Ovary (tissue), 9 donors: ENCODE data around the gene NRXN3. TPM values are rescaled to one million over a fixed set of nuclear protein-coding genes. Genes with fewer than 3 reads are reported as not detected.

Source experiments
- DNase-seq, 5 donors: peaks; one replicate each; pipeline ENCODE4 v3.0.0-alpha.2; 2019 to 2020
- H3K27ac ChIP-seq, 2 donors: fragments of 200-600 bp; one replicate each; pipeline versions ENCODE4 v1.5.1 to v1.8.0; 2019 to 2022
- H3K27me3 ChIP-seq: fragments of 200-600 bp; one replicate; pipeline ENCODE4 v1.8.0; 2022
- H3K36me3 ChIP-seq: fragments of 200-600 bp; sonication (generic); one replicate; pipeline ENCODE4 v1.5.1; 2019
- H3K4me1 ChIP-seq: one replicate; pipeline ENCODE4 v1.8.1; 2013; ENCODE audit warnings: mild to moderate bottlenecking, moderate library complexity; ENCODE audit not compliant: insufficient read depth
- H3K4me3 ChIP-seq: fragments of 200-600 bp; sonication (generic); one replicate; pipeline ENCODE4 v1.5.1; 2017
- H3K9me3 ChIP-seq, 2 donors: fragments of 200-600 bp in 1 of 2; sonication (generic) in 1 of 2; one replicate each; pipeline versions ENCODE4 v1.5.1 to v1.8.1; 2013 to 2019; ENCODE audit warnings: mild to moderate bottlenecking in 1 of 2, moderate library complexity in 1 of 2
- EP300 ChIP-seq: sonication (generic); formaldehyde crosslinking; IDR thresholded peaks from one replicate; pipeline ENCODE4 v1.6.1; 2017; ENCODE audit warnings: antibody characterized with exemption
- POLR2A ChIP-seq: fragments of 450-650 bp; IDR thresholded peaks from one replicate; pipeline ENCODE4 v1.6.1; 2017; ENCODE audit warnings: antibody characterized with exemption, mild to moderate bottlenecking, moderate library complexity
- WGBS, 3 donors: extraction: QIAGEN DNeasy Blood & Tissue Kit in 1 of 3; methylation state at CpG; one replicate each; pipeline versions ENCODE4 v1.1.5 to v1.1.7; 2013 to 2017; 5-methylcytosine and 5-hydroxymethylcytosine counted together
- intact Hi-C, 4 donors: fragments of 100-400 bp; cut with DNase I; formaldehyde crosslinking; loops; one replicate each; pipeline versions ENCODE4 v1.11.0 to v1.15.1; 2022 to 2023
- polyA plus RNA-seq, 2 donors: library from polyadenylated mRNA; stranded (reverse); fragments of 200-250 nt in 1 of 2; fragments of 350-450 nt in 1 of 2; fragmentation: Illumina TruSeq in 1 of 2; extraction: RNeasy Lipid Tissue Mini Kit (QIAGEN cat#74804) in 1 of 2; gene quantifications; one replicate each; pipeline ENCODE4 v1.2.3, GENCODE V29; 2013 to 2014
- total RNA-seq, 7 donors: library from RNA; depleted of rRNA in 2 of 7; stranded (reverse); fragments of >200 nt in 2 of 7; fragmentation: NEBNext Ultra II Directional in 3 of 7; extraction: Animal tissue kit (Norgen Biotek cat#: 25700) in 3 of 7; gene quantifications; one replicate each; pipeline versions ENCODE4 v1.1.0 to v1.2.4, GENCODE V29; 2016 to 2023
- TF ChIP-seq, protein P1 (sequence below), 3 donors: fragments of 450-650 bp in 2 of 3; fragments of 200-600 bp in 1 of 3; IDR thresholded peaks; one replicate each; pipeline versions ENCODE4 v1.5.1 to v1.8.0; 2016 to 2022; ENCODE audit warnings: antibody characterized with exemption in 3 of 3, mild to moderate bottlenecking in 1 of 3
- donor health status: DM: no; HTN: no; CAD: no; lungs with moderate emphysema.
- donor health status: DM: no; HTN: no; CAD: no.
- donor health status: Bipolar disorder and iron deficiency.
- donor health status: DM: yes; HTN: yes; CAD: no.
- donor health status: DM: no; HTN: no; CAD: no.
- donor health status: DM: yes; HTN: yes; CAD: no.

NRXN3 gene
- total and polyA plus RNA-seq, 9 donors: 0.28 to 6.2 (median 0.82) TPM

- Histone ChIP-seq H3K4me3 (no peak overlapping the region), H3K9me3 (no peaks in the 10 kb centered on the region), H3K36me3 (no peaks in the 10 kb centered on the region), H3K27me3 (no peaks in the 10 kb centered on the region), H3K27ac (no peak overlapping the region), H3K4me1 (no peaks in the 10 kb centered on the region)
- no peak for DNase-seq
- intact Hi-C loops: no loop called here
- 75 to 82% (median 76%) methylated on average over 1 of the region's 1 CpG for WGBS, 3 donors
- TF ChIP-seq POLR2A (no peak), EP300 (no peak)
- TF ChIP-seq, protein P1, sequence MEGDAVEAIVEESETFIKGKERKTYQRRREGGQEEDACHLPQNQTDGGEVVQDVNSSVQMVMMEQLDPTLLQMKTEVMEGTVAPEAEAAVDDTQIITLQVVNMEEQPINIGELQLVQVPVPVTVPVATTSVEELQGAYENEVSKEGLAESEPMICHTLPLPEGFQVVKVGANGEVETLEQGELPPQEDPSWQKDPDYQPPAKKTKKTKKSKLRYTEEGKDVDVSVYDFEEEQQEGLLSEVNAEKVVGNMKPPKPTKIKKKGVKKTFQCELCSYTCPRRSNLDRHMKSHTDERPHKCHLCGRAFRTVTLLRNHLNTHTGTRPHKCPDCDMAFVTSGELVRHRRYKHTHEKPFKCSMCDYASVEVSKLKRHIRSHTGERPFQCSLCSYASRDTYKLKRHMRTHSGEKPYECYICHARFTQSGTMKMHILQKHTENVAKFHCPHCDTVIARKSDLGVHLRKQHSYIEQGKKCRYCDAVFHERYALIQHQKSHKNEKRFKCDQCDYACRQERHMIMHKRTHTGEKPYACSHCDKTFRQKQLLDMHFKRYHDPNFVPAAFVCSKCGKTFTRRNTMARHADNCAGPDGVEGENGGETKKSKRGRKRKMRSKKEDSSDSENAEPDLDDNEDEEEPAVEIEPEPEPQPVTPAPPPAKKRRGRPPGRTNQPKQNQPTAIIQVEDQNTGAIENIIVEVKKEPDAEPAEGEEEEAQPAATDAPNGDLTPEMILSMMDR (IDR thresholded peaks at IDR 0.05): no peak
Measured at GRCh38 chr14:79734656-79735055, 1564.5 kb downstream of the NRXN3 start.

- no peak for TF ChIP-seq POLR2A
- intact Hi-C loops: no loop called here
- no peak overlapping the region for H3K4me3 ChIP-seq
- 80 to 84% (median 83%) methylated on average over 3 of the region's 3 CpGs for WGBS, 3 donors
- no peaks in the 10 kb centered on the region for H3K9me3 ChIP-seq
- no peak for DNase-seq
- H3K27ac ChIP-seq: no peak overlapping the region
- H3K36me3 ChIP-seq: no peaks in the 10 kb centered on the region
- H3K27me3 ChIP-seq: no peaks in the 10 kb centered on the region
- no peaks in the 10 kb centered on the region for H3K4me1 ChIP-seq
Measured at GRCh38 chr14:79735121-79735520, 1564.9 kb downstream of the NRXN3 start.

- Histone ChIP-seq H3K27ac (no peak overlapping the region), H3K27me3 (no peaks in the 10 kb centered on the region), H3K4me1 (no peaks in the 10 kb centered on the region), H3K36me3 (no peaks in the 10 kb centered on the region), H3K4me3 (no peak overlapping the region), H3K9me3 (no peaks in the 10 kb centered on the region)
- intact Hi-C loops: no loop called here
- WGBS, 3 donors: 54 to 67% (median 64%) methylated on average over 2 of the region's 2 CpGs
- DNase-seq: no peak
- TF ChIP-seq EP300 (no peak), POLR2A (no peak)
Measured at GRCh38 chr14:79740066-79740601, 1570.0 kb downstream of the NRXN3 start.

DNA sequence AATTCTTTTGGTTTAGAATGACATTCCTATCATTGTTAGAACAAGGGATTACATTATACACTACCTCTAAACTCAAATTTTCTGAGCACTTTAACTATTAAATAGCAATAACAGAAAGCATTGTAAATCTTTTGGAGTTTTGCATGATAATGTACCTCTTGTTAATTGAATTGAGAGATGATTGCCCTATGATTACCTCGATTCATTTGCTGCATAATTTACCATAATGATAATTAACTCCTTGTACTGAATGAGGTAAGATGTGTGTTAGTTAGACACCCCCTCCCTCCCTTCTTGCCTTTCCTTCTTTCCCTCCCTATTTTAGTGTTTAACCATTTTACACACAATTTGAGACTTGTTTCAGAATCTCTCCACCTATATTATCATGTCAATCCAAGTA lies 1572.0 kb downstream of the NRXN3 start:
- intact Hi-C loops: no loop called here
- Histone ChIP-seq H3K36me3 (no peaks in the 10 kb centered on the region), H3K27ac (no peak overlapping the region), H3K4me1 (no peaks in the 10 kb centered on the region), H3K27me3 (no peaks in the 10 kb centered on the region), H3K9me3 (no peaks in the 10 kb centered on the region), H3K4me3 (no peak overlapping the region)
- TF ChIP-seq POLR2A (no peak), EP300 (no peak)
- TF ChIP-seq, protein P1 (IDR thresholded peaks at IDR 0.05): no peak
- 48 to 63% (median 62%) methylated on average over 1 of the region's 1 CpG for WGBS, 3 donors
- DNase-seq: no peak

DNA sequence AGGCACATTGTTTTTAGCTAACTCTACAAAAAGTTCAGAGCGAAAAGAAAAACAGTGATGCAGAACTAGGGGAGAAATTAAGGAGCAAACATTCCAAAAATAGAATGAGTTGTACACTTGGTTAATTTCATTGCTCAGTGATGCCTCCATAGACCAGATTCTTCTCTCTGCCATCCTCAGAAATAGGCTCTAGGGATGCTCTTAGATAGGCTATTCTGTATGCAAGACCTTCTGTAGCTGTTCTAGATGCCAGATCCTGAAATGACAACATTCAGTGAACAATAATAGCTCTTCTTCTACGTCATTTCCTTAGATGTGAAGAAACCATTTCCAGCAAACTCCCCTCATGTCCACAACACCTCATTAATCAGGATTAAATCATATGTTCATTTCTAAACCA lies 1574.9 kb downstream of the NRXN3 start:
- H3K27ac ChIP-seq: no peak overlapping the region
- H3K9me3 ChIP-seq: no peaks in the 10 kb centered on the region
- no peaks in the 10 kb centered on the region for H3K27me3 ChIP-seq
- no peak overlapping the region for H3K4me3 ChIP-seq
- no peaks in the 10 kb centered on the region for H3K4me1 ChIP-seq
- intact Hi-C loops: no loop called here
- no peaks in the 10 kb centered on the region for H3K36me3 ChIP-seq
- TF ChIP-seq, protein P1 (IDR thresholded peaks at IDR 0.05): no peak
- no peak for TF ChIP-seq POLR2A
- TF ChIP-seq EP300: no peak
- 75 to 81% (median 79%) methylated on average over 2 of the region's 2 CpGs for WGBS, 3 donors
- no peak for DNase-seq
